ENCODE data around the gene RASL11A. TPM values are rescaled to one million over a fixed set of nuclear protein-coding genes. Genes with fewer than 3 reads are reported as not detected.
"Not testable (repeated sequence)": the region's sequence is repeated elsewhere in the genome, so short reads cannot be mapped to it uniquely, and the experiment has no call there.

Gene RASL11A
- total RNA-seq, result 1 to 10 TPM; 1.7 to 3.3 TPM

- peaks cover 11 to 22% of the 10 kb centered on the region in 2 donors for H3K27me3 Mint-ChIP-seq
- H3K4me1 Mint-ChIP-seq (ENCODE audit: low read depth in 2 of 2), result peaks cover 12 to 15% of the 10 kb centered on the region in 2 donors
- H3K9me3 Mint-ChIP-seq, result no peaks in the 10 kb centered on the region
- peak within 1 kb of the TSS; percentile 89 for H3K4me3 Mint-ChIP-seq
- DNase-seq (ENCODE audit: low spot score) (peak; percentile 82), ATAC-seq (peak; percentile 91)
- H3K36me3 Mint-ChIP-seq, result no peaks in the 10 kb centered on the region
- peak within 1 kb of the TSS; percentile 24 to 70 for H3K27ac Mint-ChIP-seq
These were observed at the start of gene RASL11A for GRCh38 chr13:27270594-27271520. Gene RASL11A (plus strand): TSS chr13:27270830. CDS start chr13:27270945, 115 bp downstream.

- not testable (repeated sequence) for H3K4me3 Mint-ChIP-seq; H3K27ac Mint-ChIP-seq; DNase-seq (ENCODE audit: low spot score); H3K4me1 Mint-ChIP-seq (ENCODE audit: low read depth in 2 of 2); ATAC-seq; H3K27me3 Mint-ChIP-seq
- peaks cover 13% of the 10 kb centered on the region for H3K9me3 Mint-ChIP-seq
- peaks cover 54% of the 10 kb centered on the region for H3K36me3 Mint-ChIP-seq
These were observed 48.5 kb upstream of the RASL11A start for GRCh38 chr13:27222100-27222499.

DNA sequence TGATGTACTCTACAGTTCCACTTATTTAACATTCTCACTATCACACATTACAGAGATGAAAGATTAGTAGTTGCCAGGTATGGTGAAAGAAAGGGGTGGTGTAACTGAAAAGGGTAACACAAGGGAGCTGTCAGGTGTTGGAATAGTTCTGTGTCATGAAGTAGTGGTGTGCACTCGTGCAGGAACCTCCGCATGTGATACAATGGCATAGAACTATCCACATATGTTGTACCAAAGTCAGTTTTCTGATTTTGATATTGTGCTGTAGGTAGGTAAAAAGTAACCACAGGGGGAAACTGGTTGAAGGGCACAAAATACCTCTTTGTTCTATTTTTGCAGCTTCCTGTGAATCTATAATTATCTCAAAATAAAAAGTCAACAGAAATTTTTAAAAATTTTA lies 43.6 kb upstream of the RASL11A start:
- no peak for DNase-seq (ENCODE audit: low spot score)
- Mint-ChIP-seq H3K4me1 (ENCODE audit: low read depth in 2 of 2) (no peaks in the 10 kb centered on the region), H3K27me3 (peaks cover 4 to 8% of the 10 kb centered on the region in 2 donors), H3K4me3 (no peak overlapping the region), H3K36me3 (peaks cover 26% of the 10 kb centered on the region), H3K9me3 (no peaks in the 10 kb centered on the region), H3K27ac (no peak overlapping the region)
- no peak for ATAC-seq

DNA sequence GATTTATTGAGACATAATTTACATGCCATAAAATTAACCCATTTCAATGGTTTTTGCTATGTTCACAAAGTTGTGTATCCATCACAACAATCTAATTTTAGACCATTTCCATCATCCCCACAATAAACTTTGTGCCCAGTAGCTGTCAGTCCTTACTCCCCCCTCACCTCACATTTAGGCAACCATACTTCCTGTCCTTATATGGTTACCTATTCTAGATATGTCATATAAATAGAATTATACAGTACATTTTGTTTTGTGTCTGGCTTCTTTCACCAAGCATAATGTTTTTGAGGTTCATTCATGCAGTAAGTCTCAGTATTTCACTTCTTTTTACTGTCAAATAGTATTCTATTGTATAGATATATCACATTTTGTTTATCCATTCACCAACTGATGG lies 42.5 kb upstream of the RASL11A start:
- H3K36me3 Mint-ChIP-seq, result peaks cover 27% of the 10 kb centered on the region
- no peaks in the 10 kb centered on the region for H3K4me1 Mint-ChIP-seq (ENCODE audit: low read depth in 2 of 2)
- no peak overlapping the region for H3K27ac Mint-ChIP-seq
- H3K4me3 Mint-ChIP-seq, result no peak overlapping the region
- DNase-seq (ENCODE audit: low spot score), result no peak
- peaks cover 4% of the 10 kb centered on the region for H3K9me3 Mint-ChIP-seq
- no peak for ATAC-seq
- H3K27me3 Mint-ChIP-seq, result peaks cover 0 to 7% of the 10 kb centered on the region in 2 donors

GRCh38 chr13:27229642-27230041 lies 41.0 kb upstream of the RASL11A start:
- H3K27me3 Mint-ChIP-seq, result peaks cover 0 to 12% of the 10 kb centered on the region in 2 donors
- H3K4me1 Mint-ChIP-seq (ENCODE audit: low read depth in 2 of 2), result no peaks in the 10 kb centered on the region
- H3K27ac Mint-ChIP-seq, result no peak overlapping the region
- no peak for ATAC-seq
- H3K36me3 Mint-ChIP-seq, result peaks cover 24% of the 10 kb centered on the region
- no peak overlapping the region for H3K4me3 Mint-ChIP-seq
- DNase-seq (ENCODE audit: low spot score), result no peak
- peaks cover 9% of the 10 kb centered on the region for H3K9me3 Mint-ChIP-seq

GRCh38 chr13:27233964-27234363 lies 36.7 kb upstream of the RASL11A start:
- Mint-ChIP-seq H3K4me3 (no peak overlapping the region), H3K4me1 (ENCODE audit: low read depth in 2 of 2) (no peaks in the 10 kb centered on the region), H3K27ac (no peak overlapping the region), H3K36me3 (peaks cover 17% of the 10 kb centered on the region), H3K27me3 (peaks cover 0 to 7% of the 10 kb centered on the region in 2 donors), H3K9me3 (peaks cover 9% of the 10 kb centered on the region)
- no peak for DNase-seq (ENCODE audit: low spot score)
- no peak for ATAC-seq

DNA sequence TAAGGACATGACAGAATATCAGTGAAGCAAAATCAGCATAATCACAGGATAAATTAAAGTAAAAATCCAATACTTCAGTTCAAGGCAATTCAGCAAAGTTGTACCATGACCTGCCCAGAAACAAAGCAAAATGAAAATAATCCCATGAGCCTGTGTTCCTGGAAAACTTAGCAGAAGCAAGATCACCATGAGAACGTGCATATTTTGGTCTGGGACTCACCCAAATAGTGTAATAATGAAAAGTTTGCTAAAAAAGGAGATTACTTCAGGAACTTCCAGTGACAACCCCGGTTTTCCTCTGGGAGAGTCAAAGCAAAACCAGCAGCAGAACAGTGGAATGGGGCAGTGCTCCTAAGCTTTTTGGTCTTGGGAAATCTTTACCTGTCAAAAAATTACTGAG lies 34.2 kb upstream of the RASL11A start:
- DNase-seq (ENCODE audit: low spot score), result no peak
- H3K9me3 Mint-ChIP-seq, result peaks cover 9% of the 10 kb centered on the region
- H3K27ac Mint-ChIP-seq, result no peak overlapping the region
- H3K4me3 Mint-ChIP-seq, result no peak overlapping the region
- no peak for ATAC-seq
- peaks cover 0 to 7% of the 10 kb centered on the region in 2 donors for H3K27me3 Mint-ChIP-seq
- H3K36me3 Mint-ChIP-seq, result peaks cover 14% of the 10 kb centered on the region
- no peaks in the 10 kb centered on the region for H3K4me1 Mint-ChIP-seq (ENCODE audit: low read depth in 2 of 2)

DNA sequence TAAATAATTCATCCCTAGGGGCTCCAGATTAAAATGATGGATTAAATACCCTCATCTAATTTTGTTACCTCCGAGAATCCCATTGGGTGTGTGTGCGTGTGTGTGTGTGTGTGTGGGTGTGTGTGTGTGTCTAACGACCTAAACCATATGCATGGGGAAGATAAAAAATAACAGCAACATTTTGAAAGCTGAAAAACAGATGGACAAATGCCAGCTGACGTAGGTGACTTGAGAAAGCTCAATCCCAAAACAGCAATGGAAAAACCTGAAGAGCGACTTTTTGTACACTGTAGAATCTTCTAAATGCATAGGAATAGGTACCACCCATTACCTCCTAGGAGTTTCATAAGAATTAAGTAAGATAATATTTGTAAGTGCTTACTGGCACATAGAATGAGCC lies 27.9 kb upstream of the RASL11A start:
- Mint-ChIP-seq H3K4me3 (no peak overlapping the region), H3K27ac (no peak overlapping the region), H3K27me3 (no peaks in the 10 kb centered on the region), H3K4me1 (ENCODE audit: low read depth in 2 of 2) (peaks cover 0 to under 1% of the 10 kb centered on the region in 2 donors), H3K9me3 (no peaks in the 10 kb centered on the region), H3K36me3 (no peaks in the 10 kb centered on the region)
- DNase-seq (ENCODE audit: low spot score) (no peak), ATAC-seq (no peak)

DNA sequence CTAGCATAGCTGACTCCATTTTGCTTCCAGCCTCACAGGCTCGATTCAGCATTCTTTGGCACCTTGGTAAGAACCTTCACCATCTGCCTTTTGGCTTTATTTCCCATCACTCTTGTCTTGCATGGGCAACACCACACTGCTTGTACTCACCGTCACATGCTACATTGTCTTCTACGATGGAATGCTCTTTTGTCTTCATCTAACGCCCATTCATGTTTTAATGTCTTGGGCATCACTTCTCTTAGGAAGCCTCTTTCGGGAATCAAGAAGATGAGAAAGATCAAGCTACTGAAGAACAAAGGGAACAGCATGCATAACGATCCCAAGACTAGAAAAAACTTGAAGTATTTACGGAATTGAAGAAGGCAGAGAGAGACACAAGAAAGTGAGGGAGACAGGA lies 25.0 kb upstream of the RASL11A start:
- H3K9me3 Mint-ChIP-seq, result no peaks in the 10 kb centered on the region
- H3K36me3 Mint-ChIP-seq, result no peaks in the 10 kb centered on the region
- H3K27ac Mint-ChIP-seq, result no peak overlapping the region
- DNase-seq (ENCODE audit: low spot score) (no peak), ATAC-seq (no peak)
- no peaks in the 10 kb centered on the region for H3K27me3 Mint-ChIP-seq
- peaks cover 4 to 5% of the 10 kb centered on the region in 2 donors for H3K4me1 Mint-ChIP-seq (ENCODE audit: low read depth in 2 of 2)
- H3K4me3 Mint-ChIP-seq, result no peak overlapping the region

DNA sequence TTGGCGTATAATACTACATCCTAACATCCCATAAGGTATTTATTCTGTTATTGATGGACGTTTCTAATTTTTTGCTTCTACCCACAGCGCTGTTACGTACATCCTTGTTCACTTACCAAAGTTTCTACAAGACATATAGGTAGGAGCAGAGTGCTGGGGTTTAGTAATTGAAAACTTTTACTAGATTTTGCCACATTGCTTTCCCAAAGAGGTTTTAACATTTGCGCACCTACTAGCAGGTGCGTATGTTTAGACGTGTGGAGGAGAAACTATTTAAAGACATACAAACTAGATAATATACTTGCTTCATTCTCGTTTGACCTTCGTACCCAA lies 19.8 kb upstream of the RASL11A start:
- Mint-ChIP-seq H3K36me3 (peaks cover 33% of the 10 kb centered on the region), H3K27me3 (no peaks in the 10 kb centered on the region), H3K9me3 (no peaks in the 10 kb centered on the region), H3K4me3 (peak overlapping the region; percentile 96), H3K4me1 (ENCODE audit: low read depth in 2 of 2) (peaks cover 33 to 43% of the 10 kb centered on the region in 2 donors), H3K27ac (peak overlapping the region; percentile 98 to 99)
- DNase-seq (ENCODE audit: low spot score) (no peak), ATAC-seq (no peak)

DNA sequence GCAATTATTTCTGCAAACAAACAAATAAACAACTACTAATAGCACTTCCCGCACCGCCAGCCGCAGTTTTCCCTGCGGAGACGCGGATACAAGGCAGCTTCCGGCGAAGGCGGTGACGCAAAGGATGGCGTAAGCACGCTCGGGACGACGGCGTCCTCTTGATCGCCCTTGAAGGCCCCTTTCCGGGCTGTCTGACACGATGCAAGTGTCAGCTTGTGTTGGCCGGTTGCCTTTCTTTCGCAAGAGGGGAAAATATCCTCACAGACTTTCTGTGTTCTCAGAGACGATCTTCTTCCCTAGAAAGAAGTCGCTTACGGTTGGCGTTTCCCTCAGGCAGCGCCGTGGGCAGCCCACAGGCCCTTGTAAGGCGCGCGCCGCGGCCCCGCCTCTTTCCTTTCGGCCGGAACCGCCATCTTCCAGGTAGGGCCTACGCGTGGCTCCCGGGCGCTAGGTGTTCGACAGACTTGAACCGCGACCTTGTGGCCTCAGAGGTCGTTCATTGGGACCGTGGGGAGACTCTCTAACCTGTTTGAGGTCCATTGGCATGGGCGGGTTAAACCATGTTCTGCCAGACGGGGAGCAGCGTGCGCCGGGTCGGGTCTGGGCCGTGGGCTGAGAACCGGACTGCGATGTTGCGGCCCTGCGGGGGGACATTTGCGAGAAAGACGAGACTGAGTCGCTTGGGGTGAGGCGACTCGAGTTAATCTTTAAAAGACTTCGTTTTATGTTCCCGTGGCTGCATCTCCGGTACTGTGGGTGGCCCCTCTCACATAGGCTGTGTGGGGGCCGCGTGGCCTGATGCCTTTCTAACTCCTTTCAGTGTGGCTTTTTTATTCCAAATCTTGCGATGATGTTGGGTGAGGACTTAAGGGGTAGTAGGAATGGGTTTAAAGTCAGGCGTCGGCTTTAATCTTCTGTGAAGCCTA lies 19.2 kb upstream of the RASL11A start, which contains the start of gene RPL21:
Gene RPL21 (plus strand): TSS at position 393 of the 926 bp plus-strand sequence. CDS start 2,219 bp downstream, outside the sequence.
- Mint-ChIP-seq H3K4me1 (ENCODE audit: low read depth in 2 of 2) (peaks cover 33 to 43% of the 10 kb centered on the region in 2 donors), H3K36me3 (peaks cover 33% of the 10 kb centered on the region), H3K27me3 (no peaks in the 10 kb centered on the region), H3K27ac (peak within 1 kb of the TSS; percentile 98 to 99), H3K4me3 (peak within 1 kb of the TSS; percentile 96), H3K9me3 (no peaks in the 10 kb centered on the region)
- DNase-seq (ENCODE audit: low spot score), result peak; percentile 95
- peak; percentile 96 to 98 for ATAC-seq

DNA sequence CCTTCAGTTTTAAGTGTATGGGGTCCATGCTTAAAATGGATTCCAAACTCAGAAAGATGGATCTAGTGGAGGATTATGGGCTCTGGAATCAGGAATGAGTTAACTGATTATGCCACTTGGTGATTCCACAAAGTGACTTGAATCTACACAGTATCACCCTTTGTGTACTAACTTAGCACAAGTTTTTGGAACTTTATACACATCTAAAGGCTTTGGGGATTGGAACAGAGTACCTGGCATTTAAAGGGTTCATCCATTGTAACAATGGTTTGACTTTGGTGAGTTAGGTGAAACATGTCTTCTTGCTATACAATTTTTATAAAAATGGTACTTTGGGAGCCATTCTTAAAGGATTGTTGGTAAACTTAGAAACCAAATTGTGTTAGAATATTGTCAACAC lies 18.2 kb upstream of the RASL11A start:
- Mint-ChIP-seq H3K27me3 (no peaks in the 10 kb centered on the region), H3K4me3 (peak overlapping the region; percentile 96), H3K9me3 (no peaks in the 10 kb centered on the region), H3K27ac (peak overlapping the region; percentile 98 to 99), H3K36me3 (peaks cover 33% of the 10 kb centered on the region), H3K4me1 (ENCODE audit: low read depth in 2 of 2) (peaks cover 33 to 43% of the 10 kb centered on the region in 2 donors)
- DNase-seq (ENCODE audit: low spot score) (no peak), ATAC-seq (no peak)

- Mint-ChIP-seq H3K4me1 (ENCODE audit: low read depth in 2 of 2) (peaks cover 45 to 60% of the 10 kb centered on the region in 2 donors), H3K9me3 (no peaks in the 10 kb centered on the region), H3K27ac (no peak overlapping the region), H3K27me3 (no peaks in the 10 kb centered on the region), H3K4me3 (no peak overlapping the region), H3K36me3 (peaks cover 51% of the 10 kb centered on the region)
- no peak for ATAC-seq
- no peak for DNase-seq (ENCODE audit: low spot score)
These were observed 13.4 kb upstream of the RASL11A start for GRCh38 chr13:27257233-27257568.
